ENCODE measurements around the gene ANKRD9. TPM values are rescaled to one million over a fixed set of nuclear protein-coding genes. Genes with fewer than 3 reads are reported as not detected.

ANKRD9 gene
- total and polyA plus RNA-seq, 2 experiments from 2014 or later: 46.5 to 90.7 TPM

DNA sequence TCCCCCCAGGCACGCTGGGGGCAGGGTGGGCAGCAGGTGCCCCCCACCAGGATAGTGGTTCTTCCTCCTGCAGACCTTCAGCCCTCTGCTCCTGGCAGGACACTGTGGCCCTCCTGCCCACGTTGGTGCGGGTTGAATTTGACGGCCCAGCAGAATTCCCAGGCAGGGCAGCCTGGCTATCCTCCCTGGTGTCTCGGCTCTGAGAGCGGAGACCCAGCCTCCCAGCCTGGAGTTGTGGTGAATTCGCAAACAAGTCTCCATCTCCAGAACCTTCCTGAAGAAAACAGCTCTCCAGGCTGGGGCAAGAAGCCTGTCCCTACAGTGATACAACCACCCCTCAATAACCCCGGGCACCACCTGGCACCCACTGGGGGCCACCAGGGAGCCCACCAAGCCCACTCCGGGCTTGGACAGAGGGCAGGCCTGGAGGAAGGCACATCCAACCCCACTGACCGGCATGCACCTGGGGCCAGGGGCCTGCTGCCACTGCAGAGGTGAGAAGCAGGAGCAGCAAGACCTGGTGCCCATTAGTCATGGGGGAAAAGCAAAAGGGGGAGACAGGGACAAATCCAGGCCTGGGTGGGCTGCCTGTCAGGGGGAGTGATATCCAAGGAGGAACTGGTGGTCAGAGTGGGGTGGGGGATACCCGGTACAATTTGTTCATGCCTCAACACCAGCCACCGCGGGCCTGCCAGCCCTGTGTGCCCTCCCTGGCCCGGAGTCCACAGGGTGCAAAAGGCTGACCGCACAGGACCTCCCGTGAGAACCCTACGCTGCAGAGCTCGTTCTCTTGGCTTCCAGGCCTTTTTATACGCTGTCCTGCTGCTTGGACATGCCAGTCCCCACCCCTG lies 3.6 kb downstream of the ANKRD9 start:
- Histone ChIP-seq H3K9me2 (replicated peaks; ENCODE audit: insufficient read depth) (no peaks in the 10 kb centered on the region), H3K4me2 (no peak overlapping the region), H4K20me1 (ENCODE audit: insufficient read depth, poor library complexity, severe bottlenecking) (no peaks in the 10 kb centered on the region), H3K4me1 (ENCODE audit: insufficient read depth) (peaks cover 12% of the 10 kb centered on the region), H3K36me3 (replicated peaks; ENCODE audit: insufficient read depth, low read depth) (no peaks in the 10 kb centered on the region), H3K27me3 (no peaks in the 10 kb centered on the region), H3K9me3 (ENCODE audit: low read depth) (no peaks in the 10 kb centered on the region), H3K4me3 (no peak overlapping the region), H3K79me2 (no peaks in the 10 kb centered on the region), H3K27ac (no peak overlapping the region), H2AFZ (no peak overlapping the region)
- peak; percentile 3 for DNase-seq (ENCODE audit: low spot score)
- WGBS (ENCODE audit: low lambda C conversion rate, missing lambda C conversion rate): 97% methylated on average over 19 of the region's 19 CpGs
- TF ChIP-seq, protein P1, sequence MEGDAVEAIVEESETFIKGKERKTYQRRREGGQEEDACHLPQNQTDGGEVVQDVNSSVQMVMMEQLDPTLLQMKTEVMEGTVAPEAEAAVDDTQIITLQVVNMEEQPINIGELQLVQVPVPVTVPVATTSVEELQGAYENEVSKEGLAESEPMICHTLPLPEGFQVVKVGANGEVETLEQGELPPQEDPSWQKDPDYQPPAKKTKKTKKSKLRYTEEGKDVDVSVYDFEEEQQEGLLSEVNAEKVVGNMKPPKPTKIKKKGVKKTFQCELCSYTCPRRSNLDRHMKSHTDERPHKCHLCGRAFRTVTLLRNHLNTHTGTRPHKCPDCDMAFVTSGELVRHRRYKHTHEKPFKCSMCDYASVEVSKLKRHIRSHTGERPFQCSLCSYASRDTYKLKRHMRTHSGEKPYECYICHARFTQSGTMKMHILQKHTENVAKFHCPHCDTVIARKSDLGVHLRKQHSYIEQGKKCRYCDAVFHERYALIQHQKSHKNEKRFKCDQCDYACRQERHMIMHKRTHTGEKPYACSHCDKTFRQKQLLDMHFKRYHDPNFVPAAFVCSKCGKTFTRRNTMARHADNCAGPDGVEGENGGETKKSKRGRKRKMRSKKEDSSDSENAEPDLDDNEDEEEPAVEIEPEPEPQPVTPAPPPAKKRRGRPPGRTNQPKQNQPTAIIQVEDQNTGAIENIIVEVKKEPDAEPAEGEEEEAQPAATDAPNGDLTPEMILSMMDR (IDR thresholded peaks at IDR 0.05; ENCODE audit: poor library complexity): no peak
- TF ChIP-seq EZH2phosphoT487 (IDR thresholded peaks at IDR 0.05; ENCODE audit: low read depth, severe bottlenecking, unreplicated experiment): no peak
- no peak for TF ChIP-seq EZH2 (IDR thresholded peaks at IDR 0.05; ENCODE audit: borderline replicate concordance)

DNA sequence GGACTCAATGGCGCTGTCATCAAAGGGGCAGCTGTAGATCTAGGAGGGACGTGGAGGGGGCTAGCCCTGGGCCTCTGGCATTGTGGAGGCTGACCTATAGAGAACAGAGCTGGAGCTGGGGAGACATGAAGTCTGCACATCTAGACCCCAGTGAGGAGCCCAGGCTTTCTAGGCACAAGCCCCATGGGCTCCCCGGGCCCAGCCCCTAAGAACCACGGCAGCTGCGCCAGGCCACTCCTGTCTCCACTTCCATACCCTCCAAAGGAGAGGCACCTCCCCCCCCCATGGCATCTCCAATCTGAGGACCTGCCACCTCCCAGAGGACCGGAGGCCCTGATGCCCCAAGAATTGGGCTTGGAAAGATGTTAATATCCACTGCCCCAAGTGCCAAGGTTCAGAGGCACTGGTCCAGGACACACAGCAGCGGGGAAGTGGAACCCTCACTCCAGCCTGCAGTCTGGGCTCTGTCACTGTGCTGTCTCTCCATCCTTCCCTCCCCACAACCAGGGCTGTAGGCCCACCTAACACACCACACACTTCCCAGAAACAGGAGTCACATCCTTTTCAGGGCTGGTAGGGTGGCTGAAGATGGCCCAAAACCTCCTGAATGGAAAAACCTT lies 4.5 kb downstream of the ANKRD9 start:
- H3K9me3 ChIP-seq (ENCODE audit: low read depth): no peaks in the 10 kb centered on the region
- no peaks in the 10 kb centered on the region for H3K27me3 ChIP-seq
- no peak overlapping the region for H3K4me3 ChIP-seq
- H3K36me3 ChIP-seq (replicated peaks; ENCODE audit: insufficient read depth, low read depth): no peaks in the 10 kb centered on the region
- H3K27ac ChIP-seq: no peak overlapping the region
- no peaks in the 10 kb centered on the region for H3K9me2 ChIP-seq (replicated peaks; ENCODE audit: insufficient read depth)
- WGBS (ENCODE audit: low lambda C conversion rate, missing lambda C conversion rate): 89% methylated on average over 7 of the region's 7 CpGs
- no peak overlapping the region for H2AFZ ChIP-seq
- TF ChIP-seq, protein P1 (IDR thresholded peaks at IDR 0.05; ENCODE audit: poor library complexity): no peak
- TF ChIP-seq EZH2phosphoT487 (IDR thresholded peaks at IDR 0.05; ENCODE audit: low read depth, severe bottlenecking, unreplicated experiment) (no peak), EZH2 (IDR thresholded peaks at IDR 0.05; ENCODE audit: borderline replicate concordance) (no peak)
- peaks cover 6% of the 10 kb centered on the region for H3K4me1 ChIP-seq (ENCODE audit: insufficient read depth)
- no peaks in the 10 kb centered on the region for H4K20me1 ChIP-seq (ENCODE audit: insufficient read depth, poor library complexity, severe bottlenecking)
- peak; percentile 5 for DNase-seq (ENCODE audit: low spot score)
- no peaks in the 10 kb centered on the region for H3K79me2 ChIP-seq
- no peak overlapping the region for H3K4me2 ChIP-seq

DNA sequence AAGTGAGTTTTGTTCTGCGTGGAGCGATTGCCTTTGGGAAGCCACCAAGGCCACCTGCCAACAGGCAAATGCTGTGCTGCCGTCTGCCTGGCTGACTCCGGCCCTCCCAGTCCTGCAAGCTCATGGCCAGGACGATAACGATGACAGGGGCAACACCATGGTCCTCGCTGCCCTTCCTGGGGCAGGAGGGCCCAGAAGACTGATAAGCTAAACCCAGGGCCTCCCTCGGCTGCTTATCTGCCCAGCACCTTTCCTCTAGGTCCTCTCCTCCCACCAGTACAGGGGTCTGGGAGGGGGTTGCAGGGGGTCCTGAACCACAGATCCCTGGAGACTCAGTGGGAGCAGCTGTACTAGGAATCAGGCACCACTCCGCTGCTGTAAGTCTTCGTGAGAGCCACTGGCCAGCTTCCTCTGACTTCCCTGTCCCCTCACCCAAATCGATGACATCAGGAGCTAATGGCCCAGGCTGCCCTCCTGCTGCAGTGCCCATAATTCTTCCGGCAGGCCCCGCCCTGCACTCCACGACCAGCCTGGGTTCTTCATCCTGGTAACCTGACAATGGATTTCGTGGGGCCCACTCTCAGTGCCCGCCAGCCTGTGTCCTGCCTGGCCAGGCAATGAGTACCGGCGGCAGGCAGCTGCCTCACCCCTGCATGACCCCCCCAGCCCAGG lies 5.1 kb downstream of the ANKRD9 start:
- H3K9me3 ChIP-seq (ENCODE audit: low read depth): no peaks in the 10 kb centered on the region
- H3K4me1 ChIP-seq (ENCODE audit: insufficient read depth): peaks cover 5% of the 10 kb centered on the region
- no peaks in the 10 kb centered on the region for H4K20me1 ChIP-seq (ENCODE audit: insufficient read depth, poor library complexity, severe bottlenecking)
- H3K36me3 ChIP-seq (replicated peaks; ENCODE audit: insufficient read depth, low read depth): no peaks in the 10 kb centered on the region
- H3K9me2 ChIP-seq (replicated peaks; ENCODE audit: insufficient read depth): no peaks in the 10 kb centered on the region
- TF ChIP-seq EZH2 (IDR thresholded peaks at IDR 0.05; ENCODE audit: borderline replicate concordance) (no peak), EZH2phosphoT487 (IDR thresholded peaks at IDR 0.05; ENCODE audit: low read depth, severe bottlenecking, unreplicated experiment) (no peak)
- TF ChIP-seq, protein P1 (IDR thresholded peaks at IDR 0.05; ENCODE audit: poor library complexity): no peak
- no peaks in the 10 kb centered on the region for H3K79me2 ChIP-seq
- WGBS (ENCODE audit: low lambda C conversion rate, missing lambda C conversion rate): 79% methylated on average over 18 of the region's 18 CpGs
- peak; percentile 3 for DNase-seq (ENCODE audit: low spot score)
- no peak overlapping the region for H3K4me3 ChIP-seq
- H3K27me3 ChIP-seq: no peaks in the 10 kb centered on the region
- H2AFZ ChIP-seq: no peak overlapping the region
- no peak overlapping the region for H3K4me2 ChIP-seq
- H3K27ac ChIP-seq: no peak overlapping the region

All from hepatocyte (in vitro differentiated cells).